Stimulated activated CD8-positive, alpha-beta memory T cell treated with anti-CD3 and anti-CD28 coated beads, Interleukin-12 subunit alpha, Interleukin-12 subunit beta, amount 100 ng/mL, for 1 hour (primary cell): ENCODE results near the gene ADH5.
A peak's percentile ranks its signal among the peaks of the same experiment; 100 is the strongest.
"Not testable (repeated sequence)": the region's sequence is repeated elsewhere in the genome, so short reads cannot be mapped to it uniquely, and the experiment has no call there.

ENCODE experiments used
- DNase-seq: peaks from one replicate; pipeline ENCODE4 v3.0.0-alpha.2; 2020; ENCODE audit warnings: low read depth

The ADH5 gene

GRCh38 chr4:99088481-99089365 is at the start of gene ADH5:
ADH5 (minus strand) TSS chr4:99088788; CDS start chr4:99088700, 88 bp downstream.
- DNase-seq: peak; percentile 82

GRCh38 chr4:99136329-99136728 is 47.7 kb upstream of the ADH5 start:
- DNase-seq: no peak

GRCh38 chr4:99135541-99136162 is 47.1 kb upstream of the ADH5 start:
- DNase-seq: no peak

GRCh38 chr4:99134586-99134985 is 46.0 kb upstream of the ADH5 start:
- no peak for DNase-seq

GRCh38 chr4:99131378-99131777 is 42.8 kb upstream of the ADH5 start:
- DNase-seq: no peak

- DNase-seq: no peak
These were observed 37.8 kb upstream of the ADH5 start for GRCh38 chr4:99126376-99126775.

GRCh38 chr4:99121008-99121407 is 32.4 kb upstream of the ADH5 start:
- no peak for DNase-seq

GRCh38 chr4:99120501-99120900 is 31.9 kb upstream of the ADH5 start:
- DNase-seq: no peak

- no peak for DNase-seq
These were observed 29.5 kb upstream of the ADH5 start for GRCh38 chr4:99117876-99118693.

GRCh38 chr4:99117122-99117841 is 28.7 kb upstream of the ADH5 start:
- DNase-seq: not testable (repeated sequence)

- not testable (repeated sequence) for DNase-seq
These were observed 20.7 kb upstream of the ADH5 start for GRCh38 chr4:99109286-99109685.

- no peak for DNase-seq
These were observed 15.6 kb upstream of the ADH5 start for GRCh38 chr4:99104153-99104552.

- DNase-seq: no peak
These were observed 14.6 kb upstream of the ADH5 start for GRCh38 chr4:99103166-99103565.

- no peak for DNase-seq
These were observed 14.0 kb upstream of the ADH5 start for GRCh38 chr4:99102634-99103033.

- DNase-seq: no peak
These were observed 12.3 kb upstream of the ADH5 start for GRCh38 chr4:99100876-99101275.

GRCh38 chr4:99099814-99100213 is 11.2 kb upstream of the ADH5 start:
- DNase-seq: not testable (repeated sequence)

GRCh38 chr4:99099311-99099710 is 10.7 kb upstream of the ADH5 start:
- no peak for DNase-seq

- not testable (repeated sequence) for DNase-seq
These were observed 3.3 kb upstream of the ADH5 start for GRCh38 chr4:99091841-99092240.

- DNase-seq: no peak
These were observed 2.6 kb upstream of the ADH5 start for GRCh38 chr4:99091216-99091575.

GRCh38 chr4:99090481-99091215 is 2.1 kb upstream of the ADH5 start:
- DNase-seq: no peak

- DNase-seq: no peak
These were observed 552 bp downstream of the ADH5 start for GRCh38 chr4:99088023-99088449.
